Measurements from ENCODE around the gene TMEM250. TPM values are rescaled to one million over a fixed set of nuclear protein-coding genes. Genes with fewer than 3 reads are reported as not detected.
A peak's percentile ranks its signal among the peaks of the same experiment; 100 is the strongest.

TMEM250 gene
- total and polyA plus RNA-seq, 9 of the 15 experiments (the other 6 are each of a cell fraction or from before 2014, with no cell fraction given), result 0.32 to 44.6 (median 12.2) TPM

DNA sequence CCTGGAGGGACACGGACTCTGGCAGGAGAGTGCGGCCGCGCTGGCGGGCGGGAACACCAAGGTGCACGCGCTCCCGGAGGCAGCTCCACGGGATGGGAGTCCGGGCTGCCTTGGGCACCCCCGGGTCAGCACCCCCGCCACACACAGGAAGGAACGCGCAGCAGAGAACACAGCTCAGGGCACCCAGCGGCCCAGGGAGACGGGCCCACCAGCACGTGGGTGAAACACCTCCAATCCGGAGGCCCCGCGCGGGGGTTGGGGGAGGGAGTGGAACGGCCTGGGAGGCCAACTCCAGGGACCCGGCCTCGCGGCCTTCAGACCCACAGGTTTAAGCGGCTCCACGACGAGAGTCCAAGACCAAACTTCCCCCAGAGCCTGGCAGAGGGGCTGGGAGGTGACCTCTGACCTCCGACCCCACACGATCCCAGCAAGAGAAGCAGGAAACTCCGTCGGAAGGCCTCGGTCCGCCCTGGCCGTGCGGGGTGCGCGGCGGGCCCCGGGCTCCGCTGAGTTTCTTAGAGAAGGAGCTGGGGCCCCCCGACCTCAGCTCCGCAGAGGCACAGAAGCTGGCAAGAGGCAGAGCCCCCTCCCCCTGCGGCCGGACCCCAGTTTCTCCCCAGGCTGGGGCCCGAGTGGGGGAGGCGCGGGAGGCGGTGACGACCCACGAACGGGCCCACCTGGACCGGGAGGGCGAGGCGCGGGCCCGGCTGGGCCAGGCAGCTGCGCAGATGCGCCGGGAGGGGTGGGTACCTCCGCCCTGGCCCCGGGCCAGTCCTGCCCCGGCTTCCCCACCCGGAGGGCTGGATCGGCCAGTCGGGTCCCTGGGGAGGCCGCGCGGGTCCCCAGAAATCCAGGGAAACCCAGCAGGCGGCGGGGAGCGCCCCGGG, 24.4 kb downstream of the TMEM250 start (continued):
- TF ChIP-seq ZNF318 (IDR thresholded peaks at IDR 0.05; ENCODE audit: borderline replicate concordance in 1 of 2, low read depth in 1 of 2), result no peak
- TF ChIP-seq ZNF324 (CRISPR knock-in tag; IDR thresholded peaks at IDR 0.05), result no peak
- TF ChIP-seq, protein P1, sequence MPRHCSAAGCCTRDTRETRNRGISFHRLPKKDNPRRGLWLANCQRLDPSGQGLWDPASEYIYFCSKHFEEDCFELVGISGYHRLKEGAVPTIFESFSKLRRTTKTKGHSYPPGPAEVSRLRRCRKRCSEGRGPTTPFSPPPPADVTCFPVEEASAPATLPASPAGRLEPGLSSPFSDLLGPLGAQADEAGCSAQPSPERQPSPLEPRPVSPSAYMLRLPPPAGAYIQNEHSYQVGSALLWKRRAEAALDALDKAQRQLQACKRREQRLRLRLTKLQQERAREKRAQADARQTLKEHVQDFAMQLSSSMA (CRISPR knock-in tag; IDR thresholded peaks at IDR 0.05), result no peak
- no peak for TF ChIP-seq CREB3L1 (IDR thresholded peaks at IDR 0.05; ENCODE audit: borderline replicate concordance, low read depth)
- TF ChIP-seq SAP30 (IDR thresholded peaks at IDR 0.05; ENCODE audit: borderline replicate concordance, insufficient read depth, low read depth, low read length, poor library complexity, severe bottlenecking), result peak; percentile 58
- no peak for TF ChIP-seq RUNX1 (IDR thresholded peaks at IDR 0.05; ENCODE audit: low read depth)
- no peak for TF ChIP-seq CBX1 (IDR thresholded peaks at IDR 0.05; ENCODE audit: low read depth)
- TF ChIP-seq RHOXF2B (CRISPR knock-in tag; conservative IDR thresholded peaks at IDR 0.05), result no peak
- peak; percentile 85 for TF ChIP-seq USF2 (CRISPR knock-in tag; IDR thresholded peaks at IDR 0.05)
- TF ChIP-seq ETV1 (tag; conservative IDR thresholded peaks at IDR 0.05; ENCODE audit: low read depth), result no peak
- TF ChIP-seq NONO (IDR thresholded peaks at IDR 0.05; ENCODE audit: low read depth in 2 of 2, low read length in 1 of 2), result no peak
- no peak for TF ChIP-seq MCM7 (IDR thresholded peaks at IDR 0.05)
- TF ChIP-seq RAD51 (IDR thresholded peaks at IDR 0.05; ENCODE audit: borderline replicate concordance, low read depth), result peak; percentile 68
